MCF 10A (cell line): ENCODE data around the gene LINC01488. TPM values are rescaled to one million over a fixed set of nuclear protein-coding genes. Genes with fewer than 3 reads are reported as not detected.

ENCODE experiments used
- BruUV-seq: library from RNA; stranded (reverse); fragments of 400-500 nt; replicated peaks from 2 replicates; lab custom pipeline; 2021; lab: Mats Ljungman, UMichigan
- CTCF ChIA-PET: fragments of 300-600 bp; sonication (Branson Sonifier 250); formaldehyde crosslinking; extraction: SDS; loops from one replicate; lab custom pipeline; 2021; ENCODE audit warnings: antibody characterized with exemption, inconsistent platforms; lab: Yijun Ruan, JAX
- POLR2A ChIA-PET: fragments of 300-600, 350-650 bp; sonication (Branson Sonifier 250); formaldehyde crosslinking; extraction: SDS; loops from one replicate; lab custom pipeline; 2020; ENCODE audit warnings: antibody characterized with exemption, inconsistent platforms; lab: Yijun Ruan, JAX
- DNase-seq: peaks from one replicate; pipeline ENCODE4 v3.0.0-alpha.2; 2018; ENCODE audit not compliant: unreplicated experiment
- H3K27ac Mint-ChIP-seq: one replicate; pipeline ENCODE4 v1.8.0; 2022; ENCODE audit warnings: mild to moderate bottlenecking, low read depth, mixed read lengths; ENCODE audit not compliant: unreplicated experiment
- H3K27me3 Mint-ChIP-seq: one replicate; pipeline ENCODE4 v1.8.0; 2022; ENCODE audit warnings: mixed read lengths; ENCODE audit not compliant: insufficient read depth, unreplicated experiment
- H3K36me3 Mint-ChIP-seq: one replicate; pipeline ENCODE4 v1.8.0; 2022; ENCODE audit warnings: mild to moderate bottlenecking, moderate library complexity, mixed read lengths; ENCODE audit not compliant: insufficient read depth, unreplicated experiment
- H3K4me1 Mint-ChIP-seq: one replicate; pipeline ENCODE4 v1.8.0; 2022; ENCODE audit warnings: mixed read lengths; ENCODE audit not compliant: insufficient read depth, unreplicated experiment
- H3K4me3 Mint-ChIP-seq: one replicate; pipeline ENCODE4 v1.8.0; 2022; ENCODE audit warnings: mild to moderate bottlenecking, moderate library complexity, mixed read lengths; ENCODE audit not compliant: unreplicated experiment
- H3K9me3 Mint-ChIP-seq: one replicate; pipeline ENCODE4 v1.8.0; 2022; ENCODE audit warnings: mixed read lengths; ENCODE audit not compliant: unreplicated experiment
- CTCF ChIP-seq: fragments of 200-600 bp; IDR thresholded peaks from one replicate; pipeline ENCODE4 v1.8.0; 2022; ENCODE audit warnings: antibody characterized with exemption, mild to moderate bottlenecking; ENCODE audit not compliant: unreplicated experiment
- intact Hi-C: fragments of 100-400 bp; cut with micrococcal nuclease; formaldehyde crosslinking; loops from 2 replicates; pipeline ENCODE4 v1.14.1; 2022
- total RNA-seq: library from RNA; stranded (reverse); gene quantifications from 2 replicates; pipeline ENCODE4 v1.2.3, GENCODE V29; 2022

LINC01488 gene
- total RNA-seq, 1 experiment from 2014 or later = not detected

- ChIA-PET CTCF (no interaction called here), POLR2A (no interaction called here)
- Mint-ChIP-seq H3K9me3 (no peaks in the 10 kb centered on the region), H3K4me3 (no peak overlapping the region), H3K27me3 (no peaks in the 10 kb centered on the region), H3K4me1 (no peaks in the 10 kb centered on the region), H3K27ac (no peak overlapping the region), H3K36me3 (no peaks in the 10 kb centered on the region)
- TF ChIP-seq CTCF = no peak
- no TSS peak for BruUV-seq
- intact Hi-C loops = no loop called here
- DNase-seq = no peak
Measured at GRCh38 chr11:69542314-69543168, 61.1 kb downstream of the LINC01488 start.

Other genes starting within 250 kb of the LINC01488 start
- gene MYEOV, start 187.5 kb upstream of the LINC01488 start, total RNA-seq = 0.49 TPM in 1 of 2 replicates, not detected in the other
- 96.6 and 106 TPM in 2 replicates for gene CCND1, start 159.5 kb downstream of the LINC01488 start, total RNA-seq
- gene LTO1, start 193.7 kb downstream of the LINC01488 start, total RNA-seq = 31.5 and 34.2 TPM in 2 replicates
- not detected in 2 replicates for gene FGF19, start 222.4 kb downstream of the LINC01488 start, total RNA-seq